Measurements from ENCODE around the gene ZFYVE26.

Gene ZFYVE26

DNA sequence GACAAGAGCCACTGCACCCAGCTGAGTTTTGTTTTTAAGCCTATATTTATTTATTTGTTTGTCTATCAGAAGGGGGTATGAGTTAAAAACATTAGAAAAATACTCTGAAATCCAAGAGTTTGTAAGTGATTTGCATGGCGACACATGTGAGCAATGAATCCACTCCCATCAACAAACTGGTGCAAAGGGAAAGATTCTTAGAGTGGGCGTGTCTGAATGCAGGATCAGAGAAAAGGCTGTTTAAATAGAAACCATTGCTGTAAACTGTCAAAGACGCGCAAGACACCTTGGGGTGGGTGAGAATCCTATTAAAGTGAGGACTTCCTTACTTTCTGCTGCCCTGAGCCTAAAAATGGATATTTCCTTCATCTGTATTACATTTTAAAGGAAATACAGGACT is 51.9 kb downstream of the ZFYVE26 start:
- DNase-seq (ENCODE audit: extremely low read depth, low read depth), result no peak
- TF ChIP-seq, protein P1, sequence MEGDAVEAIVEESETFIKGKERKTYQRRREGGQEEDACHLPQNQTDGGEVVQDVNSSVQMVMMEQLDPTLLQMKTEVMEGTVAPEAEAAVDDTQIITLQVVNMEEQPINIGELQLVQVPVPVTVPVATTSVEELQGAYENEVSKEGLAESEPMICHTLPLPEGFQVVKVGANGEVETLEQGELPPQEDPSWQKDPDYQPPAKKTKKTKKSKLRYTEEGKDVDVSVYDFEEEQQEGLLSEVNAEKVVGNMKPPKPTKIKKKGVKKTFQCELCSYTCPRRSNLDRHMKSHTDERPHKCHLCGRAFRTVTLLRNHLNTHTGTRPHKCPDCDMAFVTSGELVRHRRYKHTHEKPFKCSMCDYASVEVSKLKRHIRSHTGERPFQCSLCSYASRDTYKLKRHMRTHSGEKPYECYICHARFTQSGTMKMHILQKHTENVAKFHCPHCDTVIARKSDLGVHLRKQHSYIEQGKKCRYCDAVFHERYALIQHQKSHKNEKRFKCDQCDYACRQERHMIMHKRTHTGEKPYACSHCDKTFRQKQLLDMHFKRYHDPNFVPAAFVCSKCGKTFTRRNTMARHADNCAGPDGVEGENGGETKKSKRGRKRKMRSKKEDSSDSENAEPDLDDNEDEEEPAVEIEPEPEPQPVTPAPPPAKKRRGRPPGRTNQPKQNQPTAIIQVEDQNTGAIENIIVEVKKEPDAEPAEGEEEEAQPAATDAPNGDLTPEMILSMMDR (IDR thresholded peaks at IDR 0.05; ENCODE audit: low read depth, low read length), result no peak

DNA sequence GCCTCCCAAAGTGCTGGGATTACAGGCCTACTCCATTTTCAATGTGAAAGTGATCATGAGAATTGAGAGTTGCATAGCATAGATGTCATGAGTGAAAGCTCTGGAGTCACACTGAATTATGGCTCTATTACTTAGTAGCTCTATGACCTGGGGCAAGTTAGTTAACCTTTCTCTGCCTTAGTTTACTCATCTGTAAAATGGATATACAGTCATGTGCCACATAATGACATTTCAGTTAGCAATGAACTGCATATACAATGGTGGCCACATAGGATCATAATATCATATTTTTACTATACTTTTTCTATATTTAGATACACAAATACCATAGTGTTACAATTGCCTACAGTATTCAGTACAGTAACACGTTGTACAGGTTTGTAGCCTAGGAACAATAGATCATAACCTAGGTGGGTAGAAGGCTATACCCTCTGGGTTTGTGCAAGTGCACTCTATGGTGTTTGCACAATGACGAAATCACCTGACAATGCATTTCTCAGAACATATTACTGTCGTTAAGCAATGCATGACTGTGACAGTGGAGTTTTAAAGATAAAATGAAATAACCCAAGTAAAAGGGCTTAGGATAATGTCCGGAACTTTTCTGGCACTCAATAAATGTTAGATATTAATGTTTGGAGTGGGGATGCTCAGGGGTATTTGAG is 53.1 kb downstream of the ZFYVE26 start:
- TF ChIP-seq, protein P1 (IDR thresholded peaks at IDR 0.05; ENCODE audit: low read depth, low read length), result no peak
- no peak for DNase-seq (ENCODE audit: extremely low read depth, low read depth)

GRCh38 chr14:67762051-67762450 is 54.3 kb downstream of the ZFYVE26 start:
- TF ChIP-seq, protein P1 (IDR thresholded peaks at IDR 0.05; ENCODE audit: low read depth, low read length), result no peak
- DNase-seq (ENCODE audit: extremely low read depth, low read depth), result no peak

GRCh38 chr14:67759916-67760315 is 56.5 kb downstream of the ZFYVE26 start:
- TF ChIP-seq, protein P1 (IDR thresholded peaks at IDR 0.05; ENCODE audit: low read depth, low read length), result no peak
- DNase-seq (ENCODE audit: extremely low read depth, low read depth), result no peak

GRCh38 chr14:67757175-67757574 is 59.2 kb downstream of the ZFYVE26 start:
- DNase-seq (ENCODE audit: extremely low read depth, low read depth), result no peak
- TF ChIP-seq, protein P1 (IDR thresholded peaks at IDR 0.05; ENCODE audit: low read depth, low read length), result no peak

DNA sequence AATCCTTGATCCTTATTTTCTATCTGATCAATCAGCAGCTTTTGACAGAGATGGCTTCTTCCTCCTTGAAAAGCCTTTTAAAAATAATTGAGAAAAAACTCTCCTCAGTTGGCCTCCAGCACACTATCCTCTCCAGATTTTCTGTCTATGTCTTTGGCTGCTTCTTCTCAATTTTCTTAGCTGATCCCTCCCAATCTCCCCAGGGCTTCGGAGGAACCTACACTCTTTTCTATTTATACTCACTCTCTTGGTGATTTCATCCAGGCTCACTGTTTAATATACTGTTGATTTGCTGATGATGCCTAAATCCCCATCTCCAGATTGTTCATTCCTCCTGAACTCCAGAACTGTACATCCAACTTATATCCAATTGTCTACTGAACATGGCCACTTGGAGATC is 59.9 kb downstream of the ZFYVE26 start:
- DNase-seq (ENCODE audit: extremely low read depth, low read depth), result no peak
- TF ChIP-seq, protein P1 (IDR thresholded peaks at IDR 0.05; ENCODE audit: low read depth, low read length), result no peak

GRCh38 chr14:67749341-67750084 is 66.9 kb downstream of the ZFYVE26 start:
- TF ChIP-seq, protein P1 (IDR thresholded peaks at IDR 0.05; ENCODE audit: low read depth, low read length), result no peak
- DNase-seq (ENCODE audit: extremely low read depth, low read depth), result no peak
